Adipocyte (in vitro differentiated cells): Measurements from ENCODE around the gene PRCP.
A peak's percentile ranks its signal among the peaks of the same experiment; 100 is the strongest.

Experiments
- DNase-seq: peaks from one replicate; pipeline ENCODE4 v3.0.0-alpha.2; 2015; ENCODE audit warnings: low read depth
- H3K27me3 ChIP-seq: replicated peaks from 2 replicates; pipeline ENCODE4 v1.7.0; 2013; ENCODE audit warnings: mild to moderate bottlenecking, low read length, moderate library complexity; ENCODE audit not compliant: control insufficient read depth, insufficient read depth
- H3K36me3 ChIP-seq: 2 replicates; pipeline ENCODE4 v1.7.0; 2013; ENCODE audit warnings: low read length, mild to moderate bottlenecking, moderate library complexity; ENCODE audit not compliant: control insufficient read depth, insufficient read depth, severe bottlenecking
- H3K4me1 ChIP-seq: 2 replicates; pipeline ENCODE4 v1.7.0; 2013; ENCODE audit warnings: mild to moderate bottlenecking, low read length, moderate library complexity; ENCODE audit not compliant: control insufficient read depth, insufficient read depth
- H3K4me3 ChIP-seq: 2 replicates; pipeline ENCODE4 v1.7.0; 2013; ENCODE audit warnings: mild to moderate bottlenecking, low read length, moderate library complexity
- H3K9ac ChIP-seq: 2 replicates; pipeline ENCODE4 v1.7.0; 2013; ENCODE audit warnings: mild to moderate bottlenecking, low read length, moderate library complexity
- H3K9me3 ChIP-seq: 2 replicates; pipeline ENCODE4 v1.7.0; 2013; ENCODE audit warnings: mild to moderate bottlenecking, low read length, moderate library complexity; ENCODE audit not compliant: control insufficient read depth

Gene PRCP

GRCh38 chr11:82906236-82906635 is 6.0 kb upstream of the PRCP start:
- Histone ChIP-seq H3K4me1 (peaks cover 14% of the 10 kb centered on the region), H3K4me3 (peak overlapping the region; percentile 61), H3K9me3 (no peaks in the 10 kb centered on the region), H3K9ac (peak overlapping the region; percentile 71), H3K36me3 (no peaks in the 10 kb centered on the region), H3K27me3 (no peaks in the 10 kb centered on the region)
- peak; percentile 87 for DNase-seq

- no peak overlapping the region for H3K9ac ChIP-seq
- no peaks in the 10 kb centered on the region for H3K36me3 ChIP-seq
- no peaks in the 10 kb centered on the region for H3K27me3 ChIP-seq
- no peak overlapping the region for H3K4me3 ChIP-seq
- DNase-seq = no peak
- no peaks in the 10 kb centered on the region for H3K9me3 ChIP-seq
- H3K4me1 ChIP-seq = peaks cover 29% of the 10 kb centered on the region
Measured at GRCh38 chr11:82903843-82904586, 3.8 kb upstream of the PRCP start.

DNA sequence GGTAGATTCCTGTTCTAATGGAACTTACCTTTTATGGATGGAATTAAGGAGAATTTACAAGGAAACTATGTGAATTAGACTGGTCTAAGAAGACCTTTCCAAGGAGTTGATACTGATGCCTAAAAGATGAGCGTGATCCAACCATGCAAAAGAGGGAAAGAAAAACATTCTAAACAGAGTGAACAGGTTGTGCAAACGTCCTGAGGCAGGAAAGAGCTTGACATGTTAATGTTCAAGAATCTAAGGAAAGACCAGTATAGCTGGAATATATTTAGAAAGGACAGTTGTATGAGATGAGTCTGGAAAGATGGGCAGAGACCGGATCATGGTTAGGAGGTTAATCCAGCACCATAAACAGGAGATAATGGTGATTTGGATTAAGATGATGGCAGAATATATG is 2.6 kb upstream of the PRCP start:
- Histone ChIP-seq H3K27me3 (no peaks in the 10 kb centered on the region), H3K36me3 (no peaks in the 10 kb centered on the region), H3K4me3 (no peak overlapping the region), H3K9ac (no peak overlapping the region), H3K4me1 (peaks cover 34% of the 10 kb centered on the region), H3K9me3 (no peaks in the 10 kb centered on the region)
- no peak for DNase-seq

DNA sequence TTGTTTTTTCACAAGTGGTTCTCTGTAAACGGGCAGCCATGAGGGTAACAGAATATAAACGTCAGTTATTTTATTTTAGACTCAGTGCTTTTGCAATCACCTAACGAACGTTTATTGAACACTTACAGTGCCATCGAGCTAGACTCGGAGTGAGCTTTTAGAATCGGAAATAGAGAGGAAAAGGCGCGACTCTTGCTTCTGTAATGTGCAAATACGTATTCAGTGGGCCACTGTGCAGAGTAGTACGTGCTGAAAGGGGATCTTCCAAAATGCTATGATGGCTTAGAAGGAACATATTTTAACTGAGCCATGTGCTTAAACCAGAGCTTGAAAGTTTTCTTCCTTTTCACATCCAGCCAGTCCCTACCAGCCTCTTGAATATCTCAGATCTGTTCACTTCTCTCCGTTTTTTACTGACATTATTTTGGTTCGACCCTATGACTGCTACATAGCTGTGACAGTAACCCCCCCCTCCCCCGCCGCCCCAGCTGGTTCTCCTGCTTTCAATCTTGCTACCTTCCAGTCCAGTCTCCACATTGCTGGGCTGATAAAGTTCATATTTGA is 1.8 kb upstream of the PRCP start:
- H3K4me1 ChIP-seq = peaks cover 32% of the 10 kb centered on the region
- H3K36me3 ChIP-seq = no peaks in the 10 kb centered on the region
- no peaks in the 10 kb centered on the region for H3K9me3 ChIP-seq
- no peaks in the 10 kb centered on the region for H3K27me3 ChIP-seq
- H3K9ac ChIP-seq = no peak overlapping the region
- DNase-seq = no peak
- H3K4me3 ChIP-seq = peak overlapping the region; percentile 96

GRCh38 chr11:82901165-82901921 is 1.1 kb upstream of the PRCP start, which contains the start of gene DDIAS:
TSS of gene DDIAS (plus strand) at chr11:82901736. CDS start at chr11:82914739, 13,003 bp downstream.
- peak within 1 kb of the TSS; percentile 96 for H3K4me3 ChIP-seq
- no peaks in the 10 kb centered on the region for H3K9me3 ChIP-seq
- no peaks in the 10 kb centered on the region for H3K27me3 ChIP-seq
- peaks cover 25% of the 10 kb centered on the region for H3K4me1 ChIP-seq
- no peaks in the 10 kb centered on the region for H3K36me3 ChIP-seq
- H3K9ac ChIP-seq = peak within 1 kb of the TSS; percentile 92
- DNase-seq = peak; percentile 99

- peaks cover 24% of the 10 kb centered on the region for H3K4me1 ChIP-seq
- no peaks in the 10 kb centered on the region for H3K9me3 ChIP-seq
- H3K36me3 ChIP-seq = no peaks in the 10 kb centered on the region
- peak overlapping the region; percentile 92 for H3K9ac ChIP-seq
- no peaks in the 10 kb centered on the region for H3K27me3 ChIP-seq
- DNase-seq = peak; percentile 21
- peak overlapping the region; percentile 96 for H3K4me3 ChIP-seq
Measured at GRCh38 chr11:82899957-82900276, 313 bp downstream of the PRCP start.

DNA sequence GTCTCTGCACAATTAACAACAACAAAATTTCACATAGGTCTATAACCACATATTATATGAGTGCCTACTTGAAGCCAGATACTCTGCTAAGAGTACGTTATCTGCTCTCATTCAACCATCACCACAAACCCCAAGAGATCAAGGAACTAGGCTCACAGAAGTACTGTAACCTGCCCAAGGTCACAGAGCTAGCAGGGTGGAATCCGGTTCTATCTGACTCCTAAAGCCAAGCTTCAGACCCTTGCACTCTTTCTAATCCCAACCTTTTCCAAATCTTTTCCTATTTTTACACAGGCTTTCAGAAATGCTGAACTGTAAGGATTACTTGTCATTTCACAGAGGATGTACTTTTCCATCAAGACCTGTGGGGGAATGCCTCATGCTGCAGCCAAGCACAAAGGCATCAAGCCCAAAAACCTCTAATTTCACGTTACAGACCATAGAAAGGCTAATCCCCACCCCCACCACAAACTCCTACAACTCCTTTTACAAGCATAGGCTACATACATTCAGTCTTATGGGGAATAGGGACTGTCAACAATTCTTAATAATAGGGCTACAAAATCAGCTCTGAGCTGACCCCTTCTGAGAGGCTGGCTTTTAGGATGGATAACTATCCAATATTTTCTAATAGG is 927 bp downstream of the PRCP start:
- DNase-seq = peak; percentile 23
- Histone ChIP-seq H3K4me1 (peaks cover 24% of the 10 kb centered on the region), H3K9ac (peak overlapping the region; percentile 92), H3K36me3 (no peaks in the 10 kb centered on the region), H3K4me3 (peak overlapping the region; percentile 96), H3K27me3 (no peaks in the 10 kb centered on the region), H3K9me3 (no peaks in the 10 kb centered on the region)

- H3K36me3 ChIP-seq = no peaks in the 10 kb centered on the region
- DNase-seq = no peak
- no peak overlapping the region for H3K9ac ChIP-seq
- no peaks in the 10 kb centered on the region for H3K9me3 ChIP-seq
- peaks cover 24% of the 10 kb centered on the region for H3K4me1 ChIP-seq
- no peak overlapping the region for H3K4me3 ChIP-seq
- no peaks in the 10 kb centered on the region for H3K27me3 ChIP-seq
Measured at GRCh38 chr11:82898241-82898640, 2.0 kb downstream of the PRCP start.

DNA sequence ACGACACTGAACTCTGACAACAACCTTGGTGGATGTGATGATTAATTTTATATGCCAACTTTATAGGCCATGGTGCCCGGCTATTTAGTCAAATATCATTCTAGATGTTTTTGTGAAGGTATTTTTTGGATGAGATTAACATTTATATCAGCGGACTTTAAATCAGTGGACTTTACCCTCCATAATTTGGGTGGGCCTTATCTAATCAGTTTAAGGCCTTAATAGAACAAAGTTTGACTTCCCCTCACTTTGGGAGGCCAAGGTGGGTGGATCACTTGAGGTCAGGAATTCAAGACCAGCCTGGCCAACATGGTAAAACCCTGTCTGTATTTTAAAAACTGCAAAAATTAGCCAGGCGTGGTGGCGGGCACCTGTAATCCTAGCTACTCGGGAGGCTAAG is 4.0 kb downstream of the PRCP start:
- Histone ChIP-seq H3K9ac (no peak overlapping the region), H3K9me3 (no peaks in the 10 kb centered on the region), H3K4me3 (no peak overlapping the region), H3K4me1 (peaks cover 23% of the 10 kb centered on the region), H3K36me3 (no peaks in the 10 kb centered on the region), H3K27me3 (no peaks in the 10 kb centered on the region)
- DNase-seq = no peak

- Histone ChIP-seq H3K36me3 (no peaks in the 10 kb centered on the region), H3K9ac (no peak overlapping the region), H3K27me3 (no peaks in the 10 kb centered on the region), H3K4me1 (peaks cover 20% of the 10 kb centered on the region), H3K4me3 (no peak overlapping the region), H3K9me3 (no peaks in the 10 kb centered on the region)
- DNase-seq = no peak
Measured at GRCh38 chr11:82895437-82896091, 4.7 kb downstream of the PRCP start.
